Measurements from ENCODE around the gene DGKB.

DNA sequence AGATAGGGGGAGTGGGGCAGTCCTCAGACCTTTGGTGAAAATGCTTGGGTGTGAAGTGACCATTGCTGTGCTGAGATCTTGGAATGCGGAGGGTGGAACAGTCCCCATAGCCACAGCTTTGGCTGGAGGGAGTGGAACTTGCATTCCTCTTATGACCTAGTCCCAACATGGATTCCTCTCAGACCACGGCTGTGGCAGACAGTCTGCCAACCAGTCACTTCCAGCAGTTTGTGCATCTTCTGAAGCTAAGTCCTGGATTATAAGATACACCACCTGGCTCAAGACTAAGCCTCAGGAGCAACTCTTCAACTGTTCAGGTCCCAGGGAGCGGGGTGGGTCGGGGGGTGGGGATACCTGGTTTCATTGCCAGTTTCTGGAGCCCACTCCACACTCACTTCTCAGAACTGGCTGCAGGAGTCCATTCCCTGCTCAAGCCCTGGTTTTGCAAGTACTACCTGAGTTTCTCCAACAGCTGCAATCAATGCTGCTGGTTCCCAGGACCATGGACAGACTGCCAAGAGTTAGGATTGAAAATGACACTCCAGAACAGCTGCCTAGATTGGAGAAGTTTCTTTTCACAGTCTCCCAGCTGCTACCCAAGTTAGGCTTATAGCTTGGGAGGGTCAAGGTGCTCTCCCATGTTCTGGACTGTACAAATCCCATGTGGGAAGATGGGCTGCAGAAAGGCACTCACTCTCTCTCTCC is 29.1 kb upstream of the DGKB start:
- TF ChIP-seq, protein P1, sequence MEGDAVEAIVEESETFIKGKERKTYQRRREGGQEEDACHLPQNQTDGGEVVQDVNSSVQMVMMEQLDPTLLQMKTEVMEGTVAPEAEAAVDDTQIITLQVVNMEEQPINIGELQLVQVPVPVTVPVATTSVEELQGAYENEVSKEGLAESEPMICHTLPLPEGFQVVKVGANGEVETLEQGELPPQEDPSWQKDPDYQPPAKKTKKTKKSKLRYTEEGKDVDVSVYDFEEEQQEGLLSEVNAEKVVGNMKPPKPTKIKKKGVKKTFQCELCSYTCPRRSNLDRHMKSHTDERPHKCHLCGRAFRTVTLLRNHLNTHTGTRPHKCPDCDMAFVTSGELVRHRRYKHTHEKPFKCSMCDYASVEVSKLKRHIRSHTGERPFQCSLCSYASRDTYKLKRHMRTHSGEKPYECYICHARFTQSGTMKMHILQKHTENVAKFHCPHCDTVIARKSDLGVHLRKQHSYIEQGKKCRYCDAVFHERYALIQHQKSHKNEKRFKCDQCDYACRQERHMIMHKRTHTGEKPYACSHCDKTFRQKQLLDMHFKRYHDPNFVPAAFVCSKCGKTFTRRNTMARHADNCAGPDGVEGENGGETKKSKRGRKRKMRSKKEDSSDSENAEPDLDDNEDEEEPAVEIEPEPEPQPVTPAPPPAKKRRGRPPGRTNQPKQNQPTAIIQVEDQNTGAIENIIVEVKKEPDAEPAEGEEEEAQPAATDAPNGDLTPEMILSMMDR (IDR thresholded peaks at IDR 0.05), result no peak
- TF ChIP-seq RAD21 (conservative IDR thresholded peaks at IDR 0.05 in 1 of 2, IDR thresholded peaks at IDR 0.05 in 1 of 2), result no peak
- TF ChIP-seq POLR2A (IDR thresholded peaks at IDR 0.05; ENCODE audit: low read length), result no peak
- TF ChIP-seq KDM5A (IDR thresholded peaks at IDR 0.05), result no peak
- TF ChIP-seq, protein P2, sequence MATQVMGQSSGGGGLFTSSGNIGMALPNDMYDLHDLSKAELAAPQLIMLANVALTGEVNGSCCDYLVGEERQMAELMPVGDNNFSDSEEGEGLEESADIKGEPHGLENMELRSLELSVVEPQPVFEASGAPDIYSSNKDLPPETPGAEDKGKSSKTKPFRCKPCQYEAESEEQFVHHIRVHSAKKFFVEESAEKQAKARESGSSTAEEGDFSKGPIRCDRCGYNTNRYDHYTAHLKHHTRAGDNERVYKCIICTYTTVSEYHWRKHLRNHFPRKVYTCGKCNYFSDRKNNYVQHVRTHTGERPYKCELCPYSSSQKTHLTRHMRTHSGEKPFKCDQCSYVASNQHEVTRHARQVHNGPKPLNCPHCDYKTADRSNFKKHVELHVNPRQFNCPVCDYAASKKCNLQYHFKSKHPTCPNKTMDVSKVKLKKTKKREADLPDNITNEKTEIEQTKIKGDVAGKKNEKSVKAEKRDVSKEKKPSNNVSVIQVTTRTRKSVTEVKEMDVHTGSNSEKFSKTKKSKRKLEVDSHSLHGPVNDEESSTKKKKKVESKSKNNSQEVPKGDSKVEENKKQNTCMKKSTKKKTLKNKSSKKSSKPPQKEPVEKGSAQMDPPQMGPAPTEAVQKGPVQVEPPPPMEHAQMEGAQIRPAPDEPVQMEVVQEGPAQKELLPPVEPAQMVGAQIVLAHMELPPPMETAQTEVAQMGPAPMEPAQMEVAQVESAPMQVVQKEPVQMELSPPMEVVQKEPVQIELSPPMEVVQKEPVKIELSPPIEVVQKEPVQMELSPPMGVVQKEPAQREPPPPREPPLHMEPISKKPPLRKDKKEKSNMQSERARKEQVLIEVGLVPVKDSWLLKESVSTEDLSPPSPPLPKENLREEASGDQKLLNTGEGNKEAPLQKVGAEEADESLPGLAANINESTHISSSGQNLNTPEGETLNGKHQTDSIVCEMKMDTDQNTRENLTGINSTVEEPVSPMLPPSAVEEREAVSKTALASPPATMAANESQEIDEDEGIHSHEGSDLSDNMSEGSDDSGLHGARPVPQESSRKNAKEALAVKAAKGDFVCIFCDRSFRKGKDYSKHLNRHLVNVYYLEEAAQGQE (IDR thresholded peaks at IDR 0.05), result no peak

Data from A549 (cell line).